Activated CD4-positive, CD25-positive, alpha-beta regulatory T cell treated with anti-CD3 and anti-CD28 coated beads, Interleukin-2, amount 50 U/mL, for 24 hours (primary cell): ENCODE results near the gene TNFRSF12A.

Experiments
- ATAC-seq, 2 donors: fragments of 150-1000 bp; cut with Tn5 transposase; one replicate each; pipeline ENCODE4 v1.10.0; 2021; ENCODE audit warnings: mild to moderate bottlenecking in 1 of 2, moderate library complexity in 1 of 2

Gene TNFRSF12A

DNA sequence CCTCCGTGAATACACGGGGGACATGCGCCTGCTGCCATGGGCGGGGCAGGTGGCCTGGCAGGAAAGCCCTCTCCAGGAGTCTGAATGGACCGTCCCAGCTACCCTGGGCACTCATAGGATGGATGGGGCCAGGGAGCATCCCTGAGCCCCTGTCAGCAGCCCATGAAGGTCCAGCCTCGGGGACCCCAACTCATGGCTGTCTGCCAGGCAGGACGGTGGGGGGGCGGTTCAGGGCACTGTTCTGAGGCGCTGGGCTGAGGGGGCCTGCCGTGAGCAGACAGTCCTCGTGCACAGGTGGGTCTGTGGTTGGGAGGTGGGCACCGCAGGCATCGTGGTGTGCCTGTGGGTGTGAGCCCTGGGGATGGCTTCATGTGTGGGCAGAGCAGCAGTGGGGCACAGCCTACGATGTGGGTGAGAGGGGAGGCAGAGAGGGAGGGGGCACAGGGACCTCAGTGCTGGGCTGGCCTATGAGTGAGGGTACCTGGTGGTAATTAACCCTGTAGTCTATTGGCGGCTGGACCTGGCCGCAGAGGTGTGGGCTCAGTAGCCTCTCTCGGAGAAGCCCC is 33.5 kb upstream of the TNFRSF12A start:
- ATAC-seq = no peak

DNA sequence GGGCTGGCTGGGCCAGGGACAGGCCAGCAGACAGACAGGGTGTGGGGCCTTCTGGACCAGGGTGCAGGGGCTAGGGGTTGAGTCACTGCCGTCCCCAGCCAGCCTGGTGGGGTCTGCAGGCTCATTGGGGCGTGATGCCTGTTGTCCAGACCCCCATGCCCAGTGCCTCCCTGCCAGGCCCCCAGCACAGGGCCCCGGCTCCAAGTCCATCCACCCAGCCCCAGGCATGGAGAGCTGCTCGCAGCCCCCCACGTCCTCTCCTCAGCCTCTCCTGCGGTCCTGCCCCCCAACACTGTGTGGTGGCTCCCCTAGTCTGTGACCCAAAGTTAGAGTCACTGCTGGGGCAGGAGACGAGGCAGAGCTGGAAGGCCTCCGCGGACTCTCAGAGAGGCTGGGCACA is 32.9 kb upstream of the TNFRSF12A start:
- no peak for ATAC-seq

DNA sequence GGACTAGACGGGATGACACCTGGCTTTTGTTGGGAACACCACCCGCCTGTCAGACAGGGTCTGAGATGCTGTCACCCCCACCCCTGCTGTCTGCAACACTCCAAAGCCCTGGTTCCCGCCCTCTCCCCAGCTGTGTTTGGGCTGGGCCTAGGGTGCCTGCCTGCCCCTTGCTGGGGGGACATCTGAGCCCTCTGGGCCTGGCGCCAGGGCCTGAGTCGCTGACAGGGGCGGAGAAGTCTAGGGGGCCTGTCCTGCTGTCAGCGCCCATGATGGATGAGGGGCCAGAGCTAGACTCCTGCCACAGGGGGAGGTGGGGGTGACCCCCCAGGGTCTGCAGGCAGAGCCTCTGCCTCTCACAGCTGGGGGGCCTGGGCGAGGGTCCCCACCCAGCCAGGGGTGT is 32.3 kb upstream of the TNFRSF12A start:
- ATAC-seq = no peak

DNA sequence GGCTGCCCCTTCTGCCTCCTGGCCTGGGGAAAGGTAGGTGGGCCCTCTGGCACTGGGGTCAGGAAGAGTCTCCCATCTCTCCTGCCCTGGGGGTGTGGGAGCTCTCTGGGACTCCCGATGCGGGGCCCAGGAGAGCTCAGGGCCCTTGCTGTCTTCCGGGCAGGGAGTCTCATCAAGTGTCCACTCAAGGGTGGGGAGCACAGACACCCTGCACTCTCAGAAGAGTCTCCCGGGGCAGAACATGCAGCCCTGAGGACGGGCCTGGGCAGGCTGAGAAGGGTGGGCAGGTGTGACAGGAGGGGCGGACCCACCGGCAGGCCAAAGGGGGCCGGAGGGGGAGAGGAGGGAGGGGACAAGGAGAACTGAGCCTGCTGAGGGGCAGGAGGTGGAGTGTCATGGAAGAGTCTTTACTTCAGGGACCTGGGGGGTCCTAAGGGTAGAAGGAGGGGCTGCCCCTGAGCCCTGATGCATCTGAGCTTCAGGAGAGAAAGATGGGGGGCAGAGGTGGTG is 31.5 kb upstream of the TNFRSF12A start:
- no peak for ATAC-seq

DNA sequence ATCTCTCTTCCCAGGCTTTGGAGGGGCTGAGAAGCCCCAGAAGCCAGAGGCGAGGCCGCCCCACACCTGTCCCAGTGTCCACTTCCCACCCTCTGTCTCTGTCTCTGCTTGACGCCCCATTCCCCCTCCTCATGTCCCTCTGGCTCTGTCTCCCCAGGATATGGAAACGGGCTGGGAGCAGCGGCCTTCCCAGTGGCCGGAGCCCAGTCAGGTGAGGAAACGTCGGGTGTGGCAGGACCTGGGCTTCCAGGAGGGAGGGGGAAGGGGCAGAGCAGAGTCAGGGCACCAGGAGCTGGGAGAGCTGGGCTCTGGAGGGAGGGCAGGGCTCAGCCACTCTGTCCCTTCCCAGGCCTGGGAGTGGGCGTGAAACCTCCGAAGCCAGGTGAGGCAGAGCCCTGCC is 29.3 kb upstream of the TNFRSF12A start:
- no peak for ATAC-seq

DNA sequence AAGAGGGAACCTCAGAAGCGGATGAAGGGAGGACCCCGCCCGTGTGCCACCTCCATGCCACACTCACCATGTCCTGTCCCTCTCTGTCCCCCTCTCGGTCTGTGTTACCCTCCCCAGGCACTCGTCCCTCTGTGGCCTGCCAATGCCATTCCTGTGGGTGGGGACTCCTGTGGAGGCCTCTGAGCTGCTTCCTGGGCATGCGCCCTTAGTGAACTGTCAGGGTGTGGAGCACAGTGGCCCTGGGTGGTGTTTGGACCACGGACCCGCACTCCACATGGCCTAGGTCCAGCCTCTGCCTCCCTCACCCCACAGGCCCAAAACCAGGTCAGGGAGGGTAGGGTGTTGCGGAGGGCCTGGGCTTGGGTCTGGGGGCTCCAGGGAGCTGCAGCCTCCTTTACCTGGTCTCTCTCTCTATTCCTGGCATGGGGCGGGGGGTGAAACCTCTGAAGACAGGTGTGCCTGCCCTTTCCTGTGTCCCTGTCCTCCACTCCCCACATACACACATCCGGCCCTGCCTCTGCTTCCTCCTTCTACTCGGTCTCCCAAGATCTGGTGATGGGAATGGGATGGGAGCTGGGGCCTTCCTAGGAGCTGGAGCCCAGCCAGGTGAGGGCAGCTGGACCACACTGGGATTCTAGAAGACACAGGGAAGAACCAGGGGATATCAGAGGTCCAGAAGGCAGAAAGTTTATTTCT is 28.5 kb upstream of the TNFRSF12A start:
- no peak for ATAC-seq

DNA sequence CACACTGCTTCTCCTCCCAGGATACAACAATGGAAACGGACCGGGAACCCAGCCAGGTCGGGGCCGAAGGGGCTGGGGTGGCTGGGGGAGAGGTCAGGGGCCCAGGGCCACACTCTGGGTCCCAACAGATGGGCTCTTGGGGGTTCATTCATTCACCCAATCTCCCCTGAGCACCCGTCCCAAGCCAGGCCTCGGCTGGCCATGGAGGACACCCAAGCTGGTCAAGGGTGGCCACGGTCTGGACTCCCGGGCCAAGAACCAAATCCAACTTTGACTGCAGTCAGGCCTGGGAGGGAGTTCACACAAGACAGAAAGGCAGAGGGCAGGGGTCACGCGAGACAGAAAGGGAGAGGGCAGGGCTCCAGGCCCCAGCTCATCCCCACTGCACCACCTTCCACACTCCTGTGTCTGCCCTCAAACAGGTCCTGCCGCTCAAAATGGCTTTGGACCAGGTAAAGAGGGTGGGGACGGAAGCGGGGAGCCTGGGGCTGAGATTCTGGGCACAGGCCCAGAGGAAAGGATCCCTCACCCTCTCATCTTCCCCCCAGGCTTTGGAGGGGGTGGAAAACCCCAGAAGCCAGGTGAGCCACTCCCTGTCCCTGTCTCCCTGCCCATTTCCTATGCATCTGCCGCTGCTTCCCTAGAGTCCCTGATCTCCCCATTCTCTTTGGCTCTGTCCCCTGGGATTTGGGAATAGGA is 27.6 kb upstream of the TNFRSF12A start:
- ATAC-seq = no peak

DNA sequence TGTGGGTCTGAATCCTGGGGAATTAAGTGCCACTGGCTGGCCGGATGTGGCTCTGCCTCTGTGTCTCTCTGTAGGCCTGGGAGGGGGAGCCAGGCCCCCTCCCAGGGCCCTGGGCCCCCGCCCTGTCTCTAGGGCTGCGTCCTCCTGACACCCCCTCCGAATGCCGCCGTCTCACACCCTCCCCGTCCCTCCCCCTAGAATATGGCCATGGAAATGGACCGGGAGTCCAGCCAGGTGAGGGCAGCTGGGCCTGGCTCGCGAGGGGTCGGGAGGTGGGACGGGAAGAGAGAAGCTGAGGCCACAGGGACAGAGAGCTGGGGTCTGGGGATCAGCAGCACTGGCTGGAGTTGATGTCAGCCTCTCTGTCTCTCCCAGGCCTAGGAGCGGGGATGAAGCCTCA is 23.9 kb upstream of the TNFRSF12A start:
- no peak for ATAC-seq

DNA sequence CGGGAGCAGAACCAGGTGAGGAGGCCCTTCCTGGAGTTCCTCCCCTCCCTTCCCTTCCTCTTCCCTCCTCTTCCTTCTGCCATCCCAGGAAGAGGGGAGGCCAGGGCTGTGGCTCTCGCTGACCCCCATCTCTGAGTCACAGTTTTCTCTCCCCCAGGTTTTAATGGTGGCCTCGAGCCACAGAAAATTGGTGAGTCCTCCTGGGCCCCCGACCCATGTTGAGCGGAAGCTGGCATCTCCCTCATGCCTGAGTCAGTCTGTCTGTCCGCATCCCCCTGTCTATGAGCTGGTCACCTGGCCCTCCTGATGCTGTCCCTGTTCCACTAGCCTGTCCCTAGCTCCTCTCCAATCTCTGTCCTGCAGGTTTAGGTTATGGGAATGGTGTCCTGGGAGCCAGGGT is 20.2 kb upstream of the TNFRSF12A start:
- ATAC-seq = no peak

DNA sequence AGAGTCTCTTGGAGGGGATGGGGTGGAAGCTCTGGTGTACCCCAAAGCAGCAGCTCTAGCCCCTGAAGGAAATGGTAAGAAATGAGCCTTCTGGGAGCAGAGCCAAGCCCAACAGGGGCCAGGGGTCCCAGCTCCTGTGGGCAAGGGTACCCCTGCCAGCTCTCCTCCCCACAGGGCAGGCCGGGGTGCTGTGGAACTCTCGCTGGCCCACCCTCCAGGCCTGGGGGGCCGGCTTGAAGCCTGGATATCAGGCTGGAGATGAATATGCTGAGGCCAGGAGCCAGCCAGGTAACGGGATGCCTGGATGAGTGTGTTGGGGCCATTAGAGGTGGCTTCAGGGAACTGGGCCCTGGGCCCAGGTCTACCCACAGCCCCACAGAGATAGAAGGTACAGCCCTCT is 19.6 kb upstream of the TNFRSF12A start:
- ATAC-seq = no peak

DNA sequence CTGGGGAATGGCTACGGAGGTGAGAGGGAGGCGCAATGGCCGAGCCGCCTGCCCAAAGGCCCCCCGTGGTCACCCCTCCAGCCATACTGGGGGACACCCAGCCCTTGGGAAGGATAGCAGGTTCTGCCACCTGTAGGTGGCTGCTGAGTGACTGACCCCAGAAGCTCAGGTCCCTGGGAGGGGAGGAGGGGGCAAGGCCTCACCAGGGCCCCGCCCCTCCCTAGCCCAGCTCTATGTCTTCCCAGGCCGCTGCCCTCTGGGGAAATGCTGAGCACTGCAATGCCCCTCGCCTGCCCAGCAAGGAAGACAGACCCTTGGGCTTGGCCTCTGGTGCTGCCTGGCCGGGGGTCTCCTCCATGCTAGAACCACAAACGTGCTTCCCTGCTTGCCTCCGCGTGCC is 18.9 kb upstream of the TNFRSF12A start:
- ATAC-seq = no peak

DNA sequence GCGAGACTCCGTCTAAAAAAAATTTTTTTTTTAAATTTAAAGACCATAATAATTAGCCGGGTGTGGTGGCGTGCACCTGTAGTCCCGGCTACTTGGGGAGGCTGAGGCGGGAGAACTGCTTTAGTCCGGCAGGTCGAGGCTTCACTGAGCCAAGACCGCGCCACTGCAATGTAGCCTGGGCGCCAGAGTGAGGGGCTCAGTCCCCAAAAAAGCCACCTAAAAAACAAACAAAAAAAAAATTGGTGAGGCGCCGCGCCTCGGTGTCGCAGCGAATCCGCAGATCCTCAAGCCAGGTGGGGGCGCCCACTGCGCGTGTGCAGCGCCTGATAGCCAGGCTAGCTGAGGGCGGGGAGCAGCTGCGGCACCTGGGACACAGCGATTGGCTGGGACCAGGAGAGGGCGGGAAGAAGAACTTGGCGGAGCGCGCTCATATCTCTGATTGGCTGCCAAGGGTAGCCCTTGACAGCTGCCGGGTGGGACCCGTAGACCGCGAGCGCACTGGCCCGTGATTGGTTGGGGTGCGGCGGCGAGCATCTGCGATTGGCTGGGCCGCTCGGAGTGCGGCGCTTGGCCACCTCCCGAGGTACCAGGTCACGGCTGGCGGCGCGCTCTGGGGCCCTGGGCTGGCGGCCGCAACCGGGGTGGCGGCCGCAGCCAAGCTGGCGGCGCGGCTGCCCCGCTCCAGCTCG is 16.4 kb upstream of the TNFRSF12A start:
- peak; percentile 100 for ATAC-seq

DNA sequence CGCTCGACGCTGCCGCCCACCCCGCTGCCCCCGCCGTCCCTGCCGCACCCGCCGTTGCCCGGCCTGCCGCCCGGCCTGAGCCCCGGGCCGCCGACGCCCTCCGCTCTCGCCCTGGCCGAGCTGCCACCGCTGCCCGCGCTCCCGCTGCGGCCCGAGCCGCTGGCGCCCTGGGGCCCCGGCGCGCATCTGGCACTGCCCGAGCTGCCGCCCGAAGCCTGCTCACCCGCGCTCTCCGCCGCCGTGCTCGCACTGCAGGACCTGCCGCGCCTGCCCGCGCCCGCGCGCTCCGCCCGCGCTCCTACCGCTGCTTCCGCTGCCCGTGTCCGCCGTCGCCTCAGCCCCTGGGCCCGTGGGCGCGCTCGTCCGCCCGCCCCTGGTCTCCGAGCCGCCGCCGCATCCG is 15.8 kb upstream of the TNFRSF12A start:
- peak in 1 of 2 donors; percentile 6 for ATAC-seq

DNA sequence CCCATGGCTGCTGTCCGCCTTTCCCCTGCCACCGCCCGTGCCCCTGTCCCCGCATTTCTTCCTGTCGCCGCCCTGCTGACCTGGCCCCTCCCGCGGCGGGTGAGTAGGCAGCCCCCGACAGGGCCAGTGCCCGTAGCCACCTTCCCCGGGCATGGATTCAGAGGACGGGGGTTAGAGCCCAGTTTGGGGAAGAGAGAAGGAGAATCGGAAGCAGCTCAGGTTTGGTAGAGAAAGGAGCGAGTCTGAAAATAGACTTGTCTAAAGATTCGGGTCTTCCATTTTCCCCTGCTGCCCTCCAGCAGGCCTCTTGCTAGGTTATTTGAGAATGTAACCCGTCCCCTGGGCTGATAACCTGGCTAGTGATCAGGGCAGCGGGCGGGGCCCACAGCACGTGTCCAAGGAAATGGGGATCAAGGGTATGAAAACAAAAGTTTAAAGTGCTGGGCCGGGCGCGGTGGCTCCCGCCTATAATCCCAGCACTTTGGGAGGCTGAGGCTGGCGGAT is 15.3 kb upstream of the TNFRSF12A start:
- no peak for ATAC-seq

DNA sequence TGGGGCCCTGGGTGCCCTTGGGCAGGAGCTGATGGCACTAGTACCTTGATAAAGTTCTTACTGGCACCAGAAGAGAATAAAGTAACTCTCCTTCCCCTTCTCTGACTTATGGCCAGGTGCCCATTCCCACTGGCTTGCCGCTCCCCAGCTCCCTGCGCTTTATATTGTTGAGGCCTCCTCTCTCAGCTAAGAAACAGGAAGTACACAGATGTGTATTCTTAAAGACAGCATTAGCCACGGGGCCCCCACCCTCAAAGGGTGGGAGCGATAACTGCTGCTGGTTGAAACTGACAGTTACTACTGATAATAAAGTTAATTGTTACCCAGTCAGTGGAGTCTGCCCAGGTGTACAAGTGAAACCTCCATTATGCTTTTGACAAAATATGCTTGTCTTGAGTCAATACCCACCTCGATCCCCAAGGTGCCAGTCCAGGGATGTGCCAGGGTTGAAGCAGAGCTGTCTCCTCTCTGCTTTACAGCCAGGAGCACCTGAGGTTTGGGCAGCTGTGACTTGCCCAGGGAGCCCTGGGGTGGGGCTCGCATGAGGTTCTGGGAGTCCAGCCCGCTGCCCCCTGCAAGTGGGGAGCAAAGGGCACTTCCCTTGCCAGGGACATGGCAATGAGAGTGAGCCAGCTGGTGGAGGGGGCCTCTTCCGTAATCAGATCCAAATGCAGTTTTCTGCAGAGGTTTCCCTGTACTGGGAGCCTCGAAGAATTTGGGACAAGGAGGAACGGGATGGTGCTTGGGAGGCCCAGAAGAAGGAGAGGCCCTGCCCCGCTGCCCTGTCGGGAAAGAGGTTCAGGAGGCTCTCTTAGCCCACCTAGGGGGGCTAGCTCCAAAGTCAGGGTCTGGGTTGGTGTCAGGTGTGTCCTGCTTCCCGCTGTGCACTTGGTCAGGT is 12.9 kb upstream of the TNFRSF12A start:
- ATAC-seq = no peak

DNA sequence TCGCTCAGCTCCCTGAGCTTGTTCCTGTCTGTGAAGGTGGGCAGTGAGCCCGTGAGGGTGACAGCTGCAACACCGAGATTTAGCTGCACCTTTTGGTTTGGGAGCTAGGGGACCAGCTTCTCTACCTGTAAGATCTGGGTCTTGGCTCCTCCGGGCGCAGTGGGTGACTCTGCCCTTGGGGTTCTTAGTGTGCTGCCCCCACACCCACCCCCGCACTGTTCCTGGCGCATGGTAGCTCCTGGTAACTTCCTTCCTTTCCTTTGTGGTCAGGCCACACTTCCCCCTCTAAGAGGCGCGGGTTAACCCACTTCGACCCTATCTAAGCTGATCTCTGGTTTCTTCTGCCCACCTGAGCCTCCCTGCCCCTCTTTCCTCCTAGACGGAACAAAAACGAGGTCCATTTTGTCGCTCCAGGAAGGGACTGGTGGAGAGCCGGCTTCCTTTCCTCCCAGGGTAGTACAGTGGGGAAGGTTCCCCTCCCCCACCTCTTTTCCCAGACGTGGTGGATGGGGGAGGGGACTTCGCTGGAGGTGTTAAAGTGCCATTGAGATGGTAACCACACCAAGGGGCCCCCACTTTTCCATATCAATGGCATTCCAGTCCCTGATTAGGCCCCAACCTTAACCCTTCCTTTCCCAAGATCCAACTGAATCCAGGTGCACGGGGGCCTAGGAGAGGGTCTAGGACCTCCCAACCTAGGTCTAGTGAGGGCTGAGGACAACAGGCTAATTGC is 12.0 kb upstream of the TNFRSF12A start:
- no peak for ATAC-seq

DNA sequence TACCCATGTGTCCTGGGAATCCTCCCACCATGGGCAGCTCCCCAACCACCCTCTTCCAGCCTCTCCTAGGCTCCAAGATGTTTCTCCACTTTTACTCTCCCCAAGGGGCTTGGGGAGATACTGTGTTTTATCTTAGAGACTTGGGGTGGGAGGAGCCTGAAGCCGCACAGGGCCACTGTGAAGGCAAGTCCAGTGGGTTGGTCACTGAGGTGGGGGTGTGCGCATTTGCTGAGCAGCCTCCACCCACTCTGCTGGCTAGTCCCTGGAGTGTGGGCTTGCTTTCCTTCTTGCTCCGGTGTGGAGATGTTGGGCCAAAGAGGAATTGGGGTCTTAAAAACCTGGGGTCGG is 11.5 kb upstream of the TNFRSF12A start:
- no peak for ATAC-seq

DNA sequence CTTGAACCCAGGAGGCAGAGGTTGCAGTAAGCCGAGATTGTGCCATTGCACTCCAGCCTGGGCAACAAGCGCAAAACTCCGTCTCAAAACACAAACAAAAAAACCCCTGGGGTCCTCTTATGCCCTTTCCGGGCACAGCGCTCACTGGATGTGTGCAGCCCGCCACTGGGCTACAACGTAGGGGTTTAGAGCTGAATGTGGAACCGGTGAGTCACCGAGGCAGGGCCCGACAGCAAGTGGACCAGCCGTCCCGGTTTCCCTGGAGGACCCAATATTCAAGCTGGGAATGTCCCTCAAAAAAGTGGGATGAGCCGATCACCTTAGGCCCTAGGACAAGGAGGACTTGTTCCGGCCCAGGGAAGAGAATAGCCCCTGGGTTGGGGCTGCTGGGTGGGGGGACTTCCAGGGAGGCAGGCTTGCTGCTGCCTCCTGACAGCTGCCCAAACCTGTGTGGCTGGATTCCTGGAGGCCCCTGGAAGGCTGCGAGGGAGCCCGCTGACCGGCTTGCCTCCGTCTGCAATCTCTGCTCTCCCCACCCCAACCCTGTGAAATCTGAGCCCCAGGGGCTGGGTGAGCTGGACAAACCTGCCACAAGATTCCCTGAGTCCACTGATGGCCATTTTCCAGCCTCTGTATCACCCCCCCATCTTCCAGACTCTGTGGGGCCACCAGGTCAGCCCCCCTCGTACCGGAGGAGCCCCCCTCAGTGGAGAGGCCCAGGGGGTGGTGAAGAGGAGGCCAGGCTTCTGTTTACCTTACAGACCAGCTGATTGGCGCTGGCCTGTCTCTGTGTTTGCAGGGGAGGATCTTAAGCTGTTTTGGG is 10.4 kb upstream of the TNFRSF12A start:
- no peak for ATAC-seq

DNA sequence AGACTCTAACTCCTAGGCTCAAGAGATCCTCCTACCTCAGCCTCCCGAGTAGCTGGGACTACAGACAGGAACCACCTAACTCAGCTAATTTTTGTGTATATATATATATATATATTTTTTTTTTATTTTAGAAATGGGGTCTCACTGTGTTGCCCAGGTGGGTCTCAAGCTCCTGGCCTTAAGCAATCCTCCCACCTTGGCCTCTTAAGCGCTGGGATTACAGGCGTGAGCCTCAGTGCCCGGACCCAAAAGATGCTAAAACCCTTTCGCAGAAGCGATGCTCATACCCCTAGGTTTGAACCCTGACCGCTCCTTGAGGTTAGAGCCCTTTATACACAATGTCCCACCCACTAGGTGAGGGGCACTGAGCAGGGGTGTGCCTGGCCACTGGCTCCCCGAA is 9.7 kb upstream of the TNFRSF12A start:
- no peak for ATAC-seq

DNA sequence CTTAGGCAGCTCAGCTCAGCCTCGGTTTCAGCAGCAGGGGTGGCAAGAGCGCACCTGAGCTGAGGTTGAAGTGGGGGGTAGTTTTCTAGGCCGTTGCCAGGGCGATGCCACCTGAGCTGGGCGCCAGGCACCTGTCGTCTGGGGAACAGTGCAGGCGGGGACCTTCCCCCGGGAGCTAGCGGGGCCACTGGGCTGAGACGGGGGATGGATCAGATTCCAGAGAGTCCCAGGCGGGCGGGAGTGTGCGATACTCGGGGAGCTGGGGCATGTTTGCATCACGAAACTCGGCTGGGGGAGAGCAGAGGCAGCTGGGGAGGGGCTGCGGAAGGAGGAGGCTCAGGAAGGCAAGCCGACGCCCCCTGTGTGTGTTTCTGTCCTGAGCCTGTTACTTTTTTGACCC is 7.9 kb upstream of the TNFRSF12A start:
- no peak for ATAC-seq
